ENCODE measurements around the gene SZRD1.

- TF ChIP-seq CTCF (conservative IDR thresholded peaks at IDR 0.05 in 1 of 2, IDR thresholded peaks at IDR 0.05 in 1 of 2; ENCODE audit: low read depth in 1 of 2, low read length in 2 of 2), result no peak
- no peak for TF ChIP-seq EZH2 (IDR thresholded peaks at IDR 0.05; ENCODE audit: low read length, missing control alignments)
Observed at GRCh38 chr1:16438924-16439323, 71.9 kb downstream of the SZRD1 start.

Data from fibroblast of lung (primary cell).